GM18526 (cell line): Measurements from ENCODE around the gene S1PR4.

Source experiments
- POLR2A ChIP-seq: IDR thresholded peaks from 3 replicates; pipeline ENCODE4 v1.6.1; 2011; ENCODE audit not compliant: insufficient read length; ENCODE audit errors: extremely low read depth

Gene S1PR4

DNA sequence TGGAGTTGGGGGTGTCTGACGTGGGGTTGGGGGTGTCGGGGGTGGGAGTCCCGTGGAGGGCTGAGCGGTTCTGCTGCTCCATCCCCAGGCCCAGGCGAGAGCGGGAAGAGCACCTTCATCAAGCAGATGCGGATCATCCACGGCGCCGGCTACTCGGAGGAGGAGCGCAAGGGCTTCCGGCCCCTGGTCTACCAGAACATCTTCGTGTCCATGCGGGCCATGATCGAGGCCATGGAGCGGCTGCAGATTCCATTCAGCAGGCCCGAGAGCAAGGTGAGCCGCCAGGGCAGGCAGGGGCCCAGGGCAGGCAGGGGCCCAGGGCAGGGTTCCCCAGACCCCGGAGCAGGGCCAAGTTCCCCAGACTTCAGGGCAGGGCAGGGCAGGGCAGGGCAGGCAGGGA lies 30.1 kb upstream of the S1PR4 start:
- TF ChIP-seq POLR2A: no peak

DNA sequence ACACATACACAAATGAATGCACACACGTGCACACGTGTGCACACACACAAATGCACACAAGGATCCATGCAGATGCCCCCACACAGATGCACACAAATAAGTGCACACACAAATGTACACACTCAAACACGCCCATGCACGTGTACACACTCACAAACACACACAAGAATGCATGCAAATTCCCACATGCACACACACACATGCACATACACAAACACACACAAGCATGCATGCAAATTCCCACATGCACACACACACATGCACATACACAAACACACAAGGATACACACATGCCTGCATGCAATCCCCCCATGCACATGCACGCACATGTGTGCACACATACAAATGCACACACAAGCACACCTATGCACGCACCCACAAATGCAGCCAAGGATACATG lies 29.5 kb upstream of the S1PR4 start:
- no peak for TF ChIP-seq POLR2A

DNA sequence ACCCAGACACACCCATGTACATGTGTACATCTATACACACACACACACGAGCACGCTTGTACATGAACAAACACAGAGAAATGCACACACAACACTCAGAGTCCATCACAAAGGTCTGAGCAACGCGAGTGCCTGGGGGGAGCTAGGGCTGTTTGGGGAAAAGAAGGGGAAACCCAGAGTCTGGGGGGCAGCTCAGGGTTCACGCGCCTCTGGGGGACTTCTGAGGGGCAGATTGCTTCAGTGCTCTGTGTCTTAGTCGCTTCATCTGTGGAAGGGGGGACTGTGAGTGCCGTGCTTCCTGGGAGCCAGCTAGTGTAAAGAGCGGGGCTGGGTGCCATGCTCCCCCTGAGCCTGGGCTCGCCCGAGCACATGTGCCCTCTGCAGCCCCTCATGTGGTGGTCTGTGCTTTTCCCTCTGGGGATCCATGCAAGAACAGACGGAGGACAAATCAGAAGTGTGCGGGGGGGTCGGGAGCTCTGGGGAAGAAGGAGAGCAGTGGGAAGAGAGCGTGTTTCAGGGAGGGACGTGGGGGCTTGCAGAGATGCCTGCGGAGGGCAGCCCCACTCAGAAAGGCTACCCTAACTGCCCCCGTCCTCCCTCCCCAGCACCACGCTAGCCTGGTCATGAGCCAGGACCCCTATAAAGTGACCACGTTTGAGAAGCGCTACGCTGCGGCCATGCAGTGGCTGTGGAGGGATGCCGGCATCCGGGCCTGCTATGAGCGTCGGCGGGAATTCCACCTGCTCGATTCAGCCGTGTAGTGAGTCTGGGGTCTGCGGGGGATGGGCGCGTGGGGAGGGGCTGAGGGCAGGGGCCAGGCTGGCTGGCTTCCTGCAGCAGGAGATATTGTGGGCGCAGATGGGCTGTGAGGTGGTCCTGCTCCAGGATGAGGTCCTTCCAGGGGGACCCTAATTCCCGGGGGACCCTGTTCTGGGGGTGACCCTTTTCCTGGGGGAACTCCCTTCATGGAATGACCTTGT lies 28.8 kb upstream of the S1PR4 start:
- no peak for TF ChIP-seq POLR2A

DNA sequence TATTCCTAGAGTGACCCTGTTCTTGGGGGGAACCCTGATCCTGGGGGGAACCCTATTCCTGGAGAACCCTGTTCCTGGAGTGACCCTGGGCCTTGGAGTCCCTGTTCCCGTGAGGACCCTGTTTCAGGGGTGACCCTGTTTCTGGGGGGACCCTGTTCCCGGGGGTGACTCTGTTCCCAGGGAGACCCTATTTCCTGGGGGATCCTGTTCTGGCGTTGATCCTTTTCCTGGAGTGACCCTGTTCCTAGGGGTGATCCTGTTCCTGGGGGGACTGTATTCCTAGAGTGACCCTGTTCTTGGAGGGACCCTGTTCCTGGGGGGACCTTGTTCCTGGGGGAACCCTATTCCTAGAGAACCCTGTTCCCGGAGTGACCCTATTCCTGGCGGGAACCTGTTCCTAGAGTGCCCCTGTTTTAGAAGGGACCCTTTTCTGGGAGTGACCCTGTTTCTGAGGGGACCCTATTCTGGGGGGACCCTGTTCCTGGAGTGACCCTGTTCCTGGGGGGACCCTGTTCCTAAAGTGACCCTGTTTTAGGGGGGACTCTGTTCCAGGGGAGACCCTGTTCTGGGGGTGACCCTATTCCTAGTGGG lies 27.7 kb upstream of the S1PR4 start:
- TF ChIP-seq POLR2A: no peak

DNA sequence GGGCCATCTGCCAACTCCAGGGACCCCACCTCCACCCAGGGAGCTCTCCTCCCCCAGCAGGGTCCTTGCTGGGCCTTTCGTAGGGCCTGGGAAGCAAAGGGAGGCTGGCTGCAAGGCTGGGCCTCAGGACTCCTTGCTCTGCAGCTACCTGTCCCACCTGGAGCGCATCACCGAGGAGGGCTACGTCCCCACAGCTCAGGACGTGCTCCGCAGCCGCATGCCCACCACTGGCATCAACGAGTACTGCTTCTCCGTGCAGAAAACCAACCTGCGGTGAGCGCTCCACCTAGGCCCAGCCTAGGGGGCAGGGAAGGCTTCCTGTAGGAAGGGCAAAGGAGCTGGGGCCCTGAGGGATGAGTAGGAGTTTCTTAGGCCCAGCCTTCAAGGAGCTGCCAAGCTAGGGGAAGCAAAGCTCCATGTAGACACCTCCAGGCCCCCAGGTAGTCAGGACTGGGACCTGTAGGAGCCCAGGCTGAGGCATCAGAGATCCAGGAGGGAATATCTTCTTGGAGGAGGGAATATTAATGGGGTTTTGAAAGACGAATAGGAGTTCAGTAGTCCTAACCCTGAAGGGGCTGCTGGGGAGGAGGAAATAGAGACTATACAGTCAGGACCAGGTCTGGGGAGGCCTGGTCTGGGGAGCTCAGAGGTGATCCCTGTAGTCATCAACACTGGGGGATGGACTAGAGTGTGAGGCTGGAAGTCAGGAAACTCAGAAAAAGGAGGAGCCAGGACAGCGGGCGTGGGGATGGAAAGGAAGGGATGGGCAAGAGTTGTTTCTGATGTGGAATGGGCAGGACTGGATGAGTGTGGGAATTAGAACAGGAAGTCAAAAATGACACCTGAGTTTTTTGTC lies 26.8 kb upstream of the S1PR4 start:
- no peak for TF ChIP-seq POLR2A

DNA sequence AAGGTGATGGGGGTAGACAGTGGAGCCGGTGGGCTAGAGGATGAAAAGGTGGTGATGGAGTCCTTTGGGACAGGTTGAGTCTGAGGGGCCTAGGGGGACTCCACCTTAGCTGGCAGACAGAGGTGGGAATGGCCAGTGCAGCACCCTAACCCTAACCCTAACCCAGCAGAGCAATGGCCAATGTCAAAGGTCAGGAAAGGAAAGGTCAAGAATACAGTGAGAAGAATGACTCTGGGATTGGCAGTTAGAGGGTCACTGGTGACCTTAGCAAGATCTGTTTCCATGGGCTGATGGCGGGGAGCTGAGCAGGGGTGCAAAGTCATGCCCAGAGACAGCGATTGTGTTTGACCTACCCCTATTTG lies 26.2 kb upstream of the S1PR4 start:
- no peak for TF ChIP-seq POLR2A

DNA sequence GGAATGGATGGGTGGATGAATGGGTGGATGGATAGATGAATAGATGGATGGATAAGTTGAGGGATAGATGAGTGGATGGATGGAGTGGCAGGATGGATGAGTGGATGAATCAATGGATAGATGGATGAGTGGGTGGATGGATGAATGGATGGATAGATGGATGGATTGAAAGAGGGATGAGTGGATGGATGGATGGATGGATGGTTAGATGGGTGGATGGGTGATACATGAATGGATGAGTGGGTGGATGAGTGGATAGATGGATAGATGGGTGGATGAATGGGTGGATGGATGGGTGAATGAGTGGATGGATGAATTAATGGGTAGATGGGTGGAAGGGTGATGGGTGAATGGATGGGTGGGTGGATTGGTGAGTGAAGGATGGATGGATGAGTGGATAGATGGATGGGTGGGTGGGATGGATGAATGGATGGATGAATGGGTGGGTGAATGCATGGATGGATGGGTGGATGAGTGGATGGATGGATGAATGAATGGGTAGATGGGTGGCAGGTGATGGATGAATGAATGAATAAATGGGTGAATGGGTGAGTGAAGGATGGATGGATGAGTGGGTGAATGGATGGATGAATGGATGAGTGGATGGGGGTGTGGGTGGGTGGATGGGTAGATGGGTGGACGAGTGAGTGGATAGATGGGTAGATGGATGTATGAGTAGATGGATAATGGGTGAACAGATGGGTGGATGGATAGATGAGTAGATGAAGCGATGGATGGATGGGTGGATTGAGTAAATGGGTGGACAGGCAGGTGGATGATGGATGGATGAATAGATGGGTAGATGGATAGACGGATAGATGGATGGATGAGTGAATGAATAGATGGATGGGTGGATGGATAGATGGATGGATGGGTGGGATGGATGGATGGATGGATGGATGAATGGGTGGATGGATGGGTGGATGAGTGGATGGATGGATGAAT lies 25.0 kb upstream of the S1PR4 start:
- no peak for TF ChIP-seq POLR2A

DNA sequence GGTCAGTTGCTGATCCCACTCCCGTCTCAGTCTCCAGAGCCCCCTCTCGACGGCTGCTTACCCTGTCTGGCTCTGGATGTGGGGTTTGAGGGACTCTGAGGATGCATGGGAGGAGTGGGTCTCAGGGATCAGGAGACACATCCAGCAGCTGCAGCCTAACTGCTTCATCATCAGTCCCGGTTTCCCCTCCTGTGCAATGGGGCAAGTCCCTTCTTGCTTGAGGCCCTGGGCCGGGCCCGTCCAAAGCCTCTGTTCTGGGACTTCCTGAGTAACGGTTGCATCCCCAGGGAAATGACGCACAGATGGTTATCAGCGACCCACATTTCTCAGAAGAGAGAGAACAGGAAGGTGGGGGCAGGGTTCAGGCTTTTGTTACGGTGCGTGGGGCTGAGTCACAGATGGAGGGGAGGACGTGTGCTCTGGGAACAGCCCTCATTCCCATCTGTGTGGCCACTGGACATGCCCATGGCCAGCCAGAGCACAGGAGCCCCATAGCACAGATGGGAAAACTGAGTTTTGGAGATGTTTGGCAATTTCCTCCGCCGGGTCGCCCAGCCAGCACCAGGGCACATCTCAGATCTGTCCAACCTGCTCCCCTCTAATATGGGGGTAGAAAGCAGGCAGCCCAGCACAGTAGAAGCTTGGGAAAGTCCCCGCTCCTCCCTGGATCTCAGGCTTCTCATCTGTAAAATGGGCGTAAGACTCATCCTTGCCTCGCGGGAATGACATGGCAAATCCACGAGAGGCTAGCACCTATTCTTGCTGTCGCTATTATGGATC lies 23.4 kb upstream of the S1PR4 start:
- TF ChIP-seq POLR2A: peak; percentile 22

DNA sequence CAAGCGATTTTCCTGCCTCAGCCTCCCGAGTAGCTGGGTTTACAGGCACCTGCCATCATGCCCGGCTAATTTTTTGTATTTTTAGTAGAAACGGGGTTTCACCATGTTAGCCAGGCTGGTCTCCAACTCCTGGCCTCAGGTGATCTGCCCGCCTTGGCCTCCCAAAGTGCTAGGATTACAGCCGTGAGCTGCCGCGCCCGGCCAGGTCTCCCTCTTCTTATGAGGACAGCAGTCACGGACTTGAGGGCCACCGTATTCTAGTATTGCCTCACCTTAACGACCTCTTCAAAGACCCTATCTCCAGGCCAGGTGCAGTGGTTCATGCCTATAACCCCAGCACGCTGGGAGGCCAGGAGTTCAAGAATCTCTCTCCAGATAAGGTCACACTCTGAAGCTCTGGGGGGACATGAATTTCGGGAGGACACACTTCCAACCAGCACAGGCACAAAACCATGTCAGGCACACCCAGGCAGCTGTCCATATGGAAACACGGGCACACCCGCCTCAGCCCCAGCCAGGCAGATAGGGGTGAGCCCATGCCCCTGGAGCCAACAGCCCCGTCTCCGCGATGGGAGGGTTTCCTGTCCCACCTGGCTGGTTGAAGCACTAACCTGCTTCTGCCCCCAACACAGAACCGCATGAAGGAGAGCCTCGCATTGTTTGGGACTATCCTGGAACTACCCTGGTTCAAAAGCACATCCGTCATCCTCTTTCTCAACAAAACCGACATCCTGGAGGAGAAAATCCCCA lies 21.3 kb upstream of the S1PR4 start:
- no peak for TF ChIP-seq POLR2A

DNA sequence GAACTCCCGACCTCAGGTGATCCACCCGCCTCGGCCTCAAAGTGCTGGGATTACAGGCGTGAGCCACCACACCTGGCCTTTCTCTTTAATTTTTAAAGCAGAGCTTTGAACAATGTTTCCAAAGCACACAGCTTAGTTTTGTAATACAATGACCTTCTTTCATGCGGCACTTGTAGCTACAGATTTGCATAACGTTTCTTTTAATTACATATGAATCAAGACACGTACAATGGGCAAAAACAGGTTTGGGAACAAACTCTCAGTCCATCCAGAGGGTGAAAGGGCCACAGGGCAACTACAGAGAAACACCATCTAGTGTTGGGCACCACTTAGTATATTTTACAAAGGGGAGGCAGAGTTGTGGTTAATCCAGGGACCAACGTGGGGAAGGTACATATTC lies 19.0 kb upstream of the S1PR4 start:
- TF ChIP-seq POLR2A: no peak

DNA sequence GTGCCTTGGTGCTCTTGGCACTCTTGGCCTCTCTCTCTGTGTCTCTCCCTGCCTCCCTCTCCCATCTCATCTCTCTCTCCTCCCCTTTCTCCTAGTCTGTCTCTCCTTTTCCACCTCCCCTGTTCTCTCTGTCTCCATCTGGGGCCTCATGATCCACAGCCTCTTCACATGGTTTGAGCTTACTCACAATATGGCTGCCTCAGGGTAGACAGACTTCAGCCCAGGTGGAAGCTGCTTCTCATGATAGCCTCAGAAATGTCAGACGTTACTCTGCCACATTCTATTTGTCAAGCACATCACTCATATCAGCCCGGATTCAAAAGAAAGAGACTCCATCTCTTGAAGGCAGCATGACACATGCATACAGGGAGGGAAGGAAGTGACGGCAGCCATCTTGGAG lies 18.4 kb upstream of the S1PR4 start:
- TF ChIP-seq POLR2A: no peak

DNA sequence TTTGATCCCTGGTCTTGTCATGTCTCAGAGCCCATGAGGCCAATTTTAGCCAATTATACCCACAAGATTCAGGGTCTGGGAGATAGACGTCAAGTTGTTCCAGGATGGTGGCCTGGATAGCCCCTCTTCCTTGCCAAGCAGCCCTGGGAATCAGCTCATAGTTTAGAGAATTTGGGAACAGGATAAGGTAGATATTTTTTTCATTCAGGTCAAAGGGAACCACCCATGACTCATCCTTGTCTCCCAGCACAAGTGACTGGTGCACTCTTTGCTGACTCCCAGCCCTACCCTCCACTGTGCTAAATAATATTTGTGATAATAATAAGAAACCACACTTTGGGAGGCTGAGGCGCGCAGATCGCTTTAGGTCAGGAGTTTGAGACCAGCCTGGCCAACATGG lies 17.1 kb upstream of the S1PR4 start:
- TF ChIP-seq POLR2A: no peak

DNA sequence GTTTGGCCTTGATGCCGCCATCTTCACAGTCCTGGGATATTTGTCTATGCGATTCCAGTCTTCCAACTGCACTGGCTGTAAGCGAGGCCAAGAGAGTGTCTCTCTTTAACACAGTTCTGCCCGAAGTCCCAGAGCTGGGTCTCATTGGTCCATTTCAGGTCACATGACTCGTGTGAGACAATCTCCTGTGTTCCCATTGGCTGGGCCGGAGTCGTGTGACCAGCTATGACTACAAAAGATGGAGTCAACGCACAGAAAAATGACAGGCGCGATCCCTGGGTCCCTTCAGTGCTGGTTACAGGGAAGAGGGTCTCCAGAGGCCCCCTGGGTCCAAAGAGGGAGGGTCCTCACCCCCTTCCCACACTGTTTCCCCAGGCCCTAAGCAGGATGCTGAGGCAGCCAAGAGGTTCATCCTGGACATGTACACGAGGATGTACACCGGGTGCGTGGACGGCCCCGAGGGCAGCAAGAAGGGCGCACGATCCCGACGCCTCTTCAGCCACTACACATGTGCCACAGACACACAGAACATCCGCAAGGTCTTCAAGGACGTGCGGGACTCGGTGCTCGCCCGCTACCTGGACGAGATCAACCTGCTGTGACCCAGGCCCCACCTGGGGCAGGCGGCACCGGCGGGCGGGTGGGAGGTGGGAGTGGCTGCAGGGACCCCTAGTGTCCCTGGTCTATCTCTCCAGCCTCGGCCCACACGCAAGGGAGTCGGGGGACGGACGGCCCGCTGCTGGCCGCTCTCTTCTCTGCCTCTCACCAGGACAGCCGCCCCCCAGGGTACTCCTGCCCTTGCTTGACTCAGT lies 15.9 kb upstream of the S1PR4 start:
- TF ChIP-seq POLR2A: no peak
